ENCODE measurements around the gene CIITA.
"Not testable (repeated sequence)": the region's sequence is repeated elsewhere in the genome, so short reads cannot be mapped to it uniquely, and the experiment has no call there.

Gene CIITA

GRCh38 chr16:10926867-10927266 is 49.9 kb downstream of the CIITA start:
- no peak overlapping the region for H3K4me3 ChIP-seq (ENCODE audit: low read depth, low read length)
- no peak for DNase-seq (ENCODE audit: low read depth)
- no peak for TF ChIP-seq CTCF (conservative IDR thresholded peaks at IDR 0.05; ENCODE audit: low read depth, low read length)

GRCh38 chr16:10927497-10928112 is 50.6 kb downstream of the CIITA start:
- no peak for TF ChIP-seq CTCF (conservative IDR thresholded peaks at IDR 0.05; ENCODE audit: low read depth, low read length)
- H3K4me3 ChIP-seq (ENCODE audit: low read depth, low read length) = no peak overlapping the region
- no peak for DNase-seq (ENCODE audit: low read depth)

- not testable (repeated sequence) for H3K4me3 ChIP-seq (ENCODE audit: low read depth, low read length); DNase-seq (ENCODE audit: low read depth)
Observed at GRCh38 chr16:10929097-10929496, 52.1 kb downstream of the CIITA start.

- no peak overlapping the region for H3K4me3 ChIP-seq (ENCODE audit: low read depth, low read length)
- no peak for DNase-seq (ENCODE audit: low read depth)
- TF ChIP-seq CTCF (conservative IDR thresholded peaks at IDR 0.05; ENCODE audit: low read depth, low read length) = no peak
Observed at GRCh38 chr16:10929853-10930754, 53.1 kb downstream of the CIITA start.

GRCh38 chr16:10930755-10931093 is 53.7 kb downstream of the CIITA start:
- DNase-seq (ENCODE audit: low read depth) = no peak
- no peak for TF ChIP-seq CTCF (conservative IDR thresholded peaks at IDR 0.05; ENCODE audit: low read depth, low read length)
- no peak overlapping the region for H3K4me3 ChIP-seq (ENCODE audit: low read depth, low read length)

GRCh38 chr16:10931134-10931533 is 54.1 kb downstream of the CIITA start:
- no peak overlapping the region for H3K4me3 ChIP-seq (ENCODE audit: low read depth, low read length)
- no peak for TF ChIP-seq CTCF (conservative IDR thresholded peaks at IDR 0.05; ENCODE audit: low read depth, low read length)
- DNase-seq (ENCODE audit: low read depth) = no peak

- no peak overlapping the region for H3K4me3 ChIP-seq (ENCODE audit: low read depth, low read length)
- no peak for TF ChIP-seq CTCF (conservative IDR thresholded peaks at IDR 0.05; ENCODE audit: low read depth, low read length)
Observed at GRCh38 chr16:10931977-10932632, 55.1 kb downstream of the CIITA start.

More at GRCh38 chr16:10931977-10932632, 55.1 kb downstream of the CIITA start:
- no peak for DNase-seq (ENCODE audit: low read depth)
